Astrocyte (in vitro differentiated cells and primary cell): ENCODE results near the gene KRTAP19-2.

Experiments
- CTCF ChIP-seq: IDR thresholded peaks from 2 replicates; pipeline ENCODE4 v1.5.1; 2011; ENCODE audit warnings: low read depth, mild to moderate bottlenecking, inconsistent platforms, low read length, moderate library complexity; ENCODE audit not compliant: insufficient read depth
- EZH2 ChIP-seq: IDR thresholded peaks from 2 replicates; pipeline ENCODE4 v1.6.1; 2012; ENCODE audit warnings: mild to moderate bottlenecking, low read length, inconsistent platforms; ENCODE audit not compliant: insufficient read depth

GRCh38 chr21:30447056-30447455 lies 40.2 kb downstream of the KRTAP19-2 start:
- no peak for TF ChIP-seq EZH2
- no peak for TF ChIP-seq CTCF
